Measurements from ENCODE around the gene CD302.
"Not testable (repeated sequence)": the region's sequence is repeated elsewhere in the genome, so short reads cannot be mapped to it uniquely, and the experiment has no call there.

Gene CD302

DNA sequence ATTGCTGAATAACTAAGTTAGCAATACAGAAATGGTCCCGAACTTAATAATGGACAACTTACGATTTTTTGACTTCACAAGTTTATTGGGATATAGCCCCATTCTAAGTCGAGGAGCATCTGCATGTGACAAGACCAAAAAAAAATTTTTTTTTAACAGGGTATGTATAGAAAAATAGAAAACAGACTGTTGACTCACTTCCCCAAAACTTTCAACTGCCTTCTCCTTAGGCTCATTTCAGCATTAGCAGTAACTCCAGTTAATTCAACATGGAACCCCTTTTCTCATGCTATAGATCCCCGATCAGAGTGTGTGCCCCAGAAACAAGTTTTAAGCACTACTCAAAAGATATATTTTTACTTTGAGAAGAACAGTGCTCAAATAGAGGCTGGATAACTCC, 5.4 kb downstream of the CD302 start:
- no peak for DNase-seq

DNA sequence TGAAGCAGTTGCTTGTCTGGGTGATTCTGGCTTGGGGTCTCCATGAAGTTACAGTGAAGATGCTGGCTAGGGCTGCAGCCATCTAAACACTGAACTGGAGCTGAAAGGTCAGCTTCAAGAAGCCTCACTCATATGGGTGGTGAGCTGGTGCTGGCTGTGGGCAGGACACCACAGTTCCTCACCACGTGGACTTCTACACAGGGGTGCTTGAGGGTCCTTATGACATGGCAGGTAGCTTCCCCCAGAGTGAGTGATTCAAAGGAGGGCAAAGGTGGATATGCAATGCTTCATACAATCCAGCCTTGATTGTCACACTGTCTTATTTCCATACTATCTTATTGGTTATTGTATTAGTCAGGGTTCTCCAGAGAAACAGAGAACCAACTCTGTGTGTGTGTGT, 6.0 kb downstream of the CD302 start:
- no peak for DNase-seq

DNA sequence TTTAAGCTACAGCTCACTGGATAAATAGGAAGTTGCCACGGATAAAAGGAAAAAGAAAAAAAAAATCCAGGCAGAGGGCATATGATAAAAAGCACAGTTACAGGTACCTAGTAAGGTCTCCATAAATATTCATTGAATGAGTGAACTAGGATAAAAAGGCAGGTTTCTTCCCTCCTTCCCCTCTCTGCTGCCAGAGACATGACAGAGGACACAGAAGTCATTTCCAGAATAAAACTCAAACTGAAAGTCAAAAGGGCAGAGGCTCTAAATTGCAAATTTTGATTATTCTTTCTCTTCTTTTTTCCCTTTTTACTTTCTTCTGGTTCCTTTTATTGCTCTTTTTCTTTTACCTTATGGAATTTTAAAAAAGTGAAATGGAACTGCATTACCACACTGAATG, 7.7 kb downstream of the CD302 start:
- DNase-seq: no peak

DNA sequence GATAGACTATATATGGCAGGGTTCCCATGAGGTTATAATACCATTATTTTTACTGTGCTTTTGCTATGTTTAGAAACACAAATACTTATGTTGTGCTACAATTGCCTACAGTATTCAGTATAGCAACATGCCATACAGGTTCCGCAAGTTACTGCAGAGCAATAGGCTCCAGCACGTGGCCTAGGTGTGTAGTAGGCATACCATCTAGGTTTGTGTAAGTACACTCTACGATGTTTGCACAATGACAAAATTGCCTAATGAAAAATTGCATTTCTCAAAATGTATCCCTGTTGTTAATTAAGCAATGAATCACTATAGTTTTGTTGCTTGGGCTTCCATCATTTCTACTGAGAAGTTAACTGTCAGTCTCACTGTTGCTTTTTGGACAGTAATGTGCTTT, 9.8 kb downstream of the CD302 start:
- no peak for DNase-seq

DNA sequence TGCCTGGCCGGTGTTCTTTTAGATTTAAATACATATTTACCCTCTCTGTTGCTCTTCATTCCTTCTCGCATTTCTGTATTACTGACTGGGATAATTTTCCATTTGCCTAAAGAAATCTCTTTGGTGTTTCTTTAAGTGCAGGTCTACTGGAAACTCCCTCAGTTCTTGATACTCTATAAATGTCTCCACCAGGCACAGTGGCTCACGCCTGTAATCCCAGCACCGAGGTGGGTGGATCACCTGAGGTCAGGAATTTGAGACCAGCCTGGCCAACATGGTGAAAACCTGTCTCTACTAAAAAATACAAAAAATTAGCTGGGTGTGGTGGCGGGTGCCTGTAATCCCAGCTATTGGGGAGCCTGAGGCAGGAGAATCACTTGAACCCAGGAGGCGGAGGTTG, 10.4 kb downstream of the CD302 start:
- DNase-seq: not testable (repeated sequence)

DNA sequence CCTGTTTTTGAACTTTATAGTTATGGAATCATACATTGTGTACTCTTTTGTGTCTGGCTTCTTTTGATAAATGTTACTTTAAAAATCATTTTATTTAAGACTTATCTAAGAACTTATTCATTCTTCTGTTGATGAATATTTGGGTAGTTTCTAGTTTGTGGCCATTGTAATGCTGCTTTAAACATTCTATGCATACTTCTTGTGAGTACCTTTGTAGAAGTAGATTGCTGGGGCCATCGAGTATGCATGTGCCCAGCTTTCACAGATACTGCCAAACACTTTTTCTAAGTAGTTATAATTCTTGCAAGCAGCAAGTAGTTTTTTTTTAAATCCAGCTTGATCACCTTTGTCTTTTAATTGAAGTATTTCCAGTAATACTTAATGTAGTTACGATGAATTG, 11.1 kb downstream of the CD302 start:
- DNase-seq: no peak

DNA sequence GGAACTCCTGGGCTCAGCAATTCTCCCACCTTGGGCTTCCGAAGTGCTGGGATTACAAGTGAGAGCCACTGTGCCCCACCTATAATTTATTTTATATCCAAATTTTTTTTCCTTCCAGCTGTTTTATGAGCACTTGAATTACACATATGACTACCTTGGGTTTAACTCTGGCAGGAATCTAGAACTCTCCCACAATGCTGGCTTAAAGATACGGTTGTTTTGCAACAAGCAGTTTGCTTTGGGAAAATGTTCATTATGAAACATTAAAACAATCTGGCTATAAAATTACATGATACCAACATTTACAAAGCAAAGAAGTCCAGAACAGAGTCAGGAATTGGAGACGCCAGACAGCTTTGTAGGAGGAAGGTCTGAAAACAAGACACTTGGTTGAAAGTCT, 12.8 kb downstream of the CD302 start:
- no peak for DNase-seq

DNA sequence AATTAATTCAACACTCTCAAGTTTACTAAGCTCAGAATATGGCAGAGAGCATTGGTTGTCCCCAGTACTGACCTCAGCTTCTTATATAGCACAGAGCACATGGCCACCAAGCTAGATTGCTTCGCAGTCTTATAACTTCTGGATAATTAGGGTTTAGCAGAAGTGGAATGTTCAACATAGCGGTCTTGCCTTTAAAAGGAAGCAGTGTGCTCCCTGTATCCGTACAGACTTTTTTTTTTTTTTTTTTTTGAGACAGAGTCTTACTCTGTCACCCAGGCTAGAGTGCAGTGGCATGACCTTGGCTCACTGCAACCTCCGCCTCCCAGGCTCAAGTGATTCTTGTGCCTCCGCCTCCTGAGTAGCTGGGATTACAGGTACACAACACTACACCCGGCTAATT, 13.3 kb downstream of the CD302 start:
- not testable (repeated sequence) for DNase-seq

DNA sequence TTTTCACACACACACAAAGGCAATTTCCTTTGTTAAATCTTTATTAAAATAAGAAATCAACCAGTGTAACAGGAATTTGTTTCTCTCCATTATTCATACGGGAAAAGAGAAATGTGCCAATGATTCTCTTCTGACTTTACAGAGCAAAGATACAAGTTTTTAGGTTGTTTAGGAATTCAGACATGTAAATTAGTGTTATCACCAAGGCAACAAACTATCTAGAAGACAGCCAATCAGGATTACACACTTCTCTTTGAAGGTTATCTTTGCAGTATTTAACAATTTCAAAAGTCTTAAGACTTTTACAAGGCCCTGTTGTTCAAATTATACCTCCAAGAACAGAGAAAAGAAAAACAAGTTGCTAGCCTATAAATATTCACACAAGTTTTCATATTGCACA, 14.5 kb downstream of the CD302 start:
- no peak for DNase-seq

DNA sequence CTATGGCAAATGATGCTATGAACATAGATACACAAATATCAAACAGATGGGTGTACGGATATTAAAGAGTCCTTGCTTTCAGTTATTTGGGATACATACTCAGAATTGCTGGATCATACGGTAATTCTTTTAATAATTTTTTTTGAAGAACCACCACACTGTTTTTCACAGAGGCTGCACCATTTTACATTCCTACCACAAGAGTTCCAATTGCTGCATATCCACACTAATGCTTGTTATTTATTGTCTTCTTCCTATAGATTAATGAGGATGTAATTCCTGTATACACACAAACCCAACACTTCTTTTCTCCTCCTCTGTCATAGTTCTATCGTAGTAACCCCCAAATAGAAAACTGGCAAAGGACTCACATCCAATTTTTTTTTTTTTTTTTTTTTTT, 21.7 kb downstream of the CD302 start:
- DNase-seq: no peak

DNA sequence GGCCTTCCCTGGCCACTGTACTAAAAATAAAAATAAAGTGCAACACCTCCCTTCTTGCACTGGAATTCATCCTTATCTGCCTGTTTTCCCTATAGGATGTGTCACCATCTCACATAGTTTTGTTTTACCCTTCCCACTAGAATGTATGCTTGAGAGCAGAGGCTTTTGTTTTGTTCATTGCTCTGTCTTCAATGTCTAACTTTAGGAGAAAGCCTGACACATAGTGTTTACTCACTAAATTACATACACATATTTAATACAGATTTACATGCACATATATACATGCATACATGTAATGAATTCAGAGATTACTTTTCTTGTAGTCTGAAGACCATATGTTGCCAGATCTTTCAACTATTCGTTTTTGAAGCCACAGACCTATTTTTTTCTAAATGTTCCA, 23.0 kb downstream of the CD302 start:
- DNase-seq: no peak

DNA sequence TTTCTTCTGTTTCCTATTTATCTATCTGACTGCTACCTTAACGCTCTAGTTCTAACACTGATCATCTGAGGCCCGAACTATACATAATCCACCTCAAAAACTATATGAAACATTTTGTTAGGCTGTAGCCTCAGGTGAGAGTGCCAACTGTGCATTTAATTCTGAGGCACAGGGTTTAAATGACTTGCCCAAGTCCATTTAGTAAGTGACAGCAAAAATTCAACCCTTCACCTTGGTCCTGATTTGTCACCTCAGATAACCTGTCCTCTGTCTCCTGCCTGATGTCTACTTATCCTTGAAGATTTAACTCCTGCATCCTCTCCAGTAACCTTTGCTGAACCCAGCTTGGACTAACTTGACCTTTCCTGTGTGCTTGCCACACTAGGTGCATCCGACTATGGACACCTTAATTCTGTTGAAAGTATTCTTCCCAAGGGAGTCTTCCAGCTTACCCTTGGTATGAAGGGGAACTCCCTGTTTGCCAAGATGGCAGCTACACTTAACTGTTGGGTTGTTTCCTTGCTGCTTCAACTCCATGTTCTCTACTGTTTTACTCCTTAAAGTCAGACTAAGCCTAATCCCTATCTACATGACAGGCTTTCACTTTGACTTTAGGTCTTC, 23.5 kb downstream of the CD302 start:
- no peak for DNase-seq

DNA sequence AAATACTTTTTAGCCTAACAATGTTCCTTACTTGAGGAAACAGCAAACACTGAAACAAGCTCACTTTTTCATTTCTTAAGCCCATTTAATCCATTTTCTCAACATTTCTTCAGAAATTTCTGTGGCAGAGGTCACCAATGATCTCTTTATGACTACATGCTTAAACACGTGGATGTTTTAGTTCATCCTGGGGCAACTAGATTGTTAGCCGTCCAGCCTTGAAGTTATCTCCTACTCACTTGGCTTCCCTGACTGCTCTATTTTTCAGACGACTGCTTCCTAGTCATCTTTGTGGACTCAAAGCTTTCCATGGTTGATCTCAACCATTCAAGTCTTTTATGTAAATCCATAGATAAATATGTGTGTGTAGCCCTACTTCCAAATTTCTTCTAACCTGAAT, 24.1 kb downstream of the CD302 start:
- no peak for DNase-seq

DNA sequence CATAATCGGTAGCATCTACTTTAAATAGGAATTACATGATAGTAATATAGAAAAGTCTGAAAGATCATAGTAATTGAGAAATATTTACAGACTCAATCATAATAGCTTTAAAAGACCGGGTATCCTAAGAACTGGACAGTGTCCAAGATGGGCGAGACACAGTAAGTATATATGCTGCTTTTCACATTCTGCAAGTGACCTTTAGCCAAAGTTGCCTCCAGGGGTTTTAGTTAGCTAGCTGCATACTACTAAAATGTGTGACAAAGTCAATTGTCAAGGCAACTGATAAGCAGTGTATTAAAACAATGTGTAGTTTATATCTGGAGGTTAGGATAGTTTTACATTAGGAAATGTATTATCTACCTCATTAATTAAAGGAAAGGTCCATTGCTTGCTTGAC, 24.6 kb downstream of the CD302 start:
- DNase-seq: no peak

DNA sequence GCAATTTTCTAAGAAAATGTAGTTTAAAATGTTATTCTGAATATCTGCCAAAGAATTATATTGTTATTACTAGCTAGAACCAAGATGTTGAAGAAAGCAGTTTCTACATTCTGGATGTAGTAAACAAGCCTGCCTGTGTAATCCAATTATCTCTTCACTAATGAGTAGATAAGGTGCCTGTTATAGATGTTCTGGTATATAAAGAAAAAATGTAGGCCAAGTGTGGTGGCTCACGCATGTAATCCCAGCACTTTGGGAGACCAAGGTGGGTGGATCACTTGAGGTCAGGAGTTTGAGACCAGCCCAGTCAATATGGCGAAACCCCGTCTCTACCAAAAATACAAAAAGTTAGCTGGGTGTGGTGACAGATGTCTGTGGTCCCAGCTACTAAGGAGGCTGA, 28.9 kb downstream of the CD302 start:
- no peak for DNase-seq

DNA sequence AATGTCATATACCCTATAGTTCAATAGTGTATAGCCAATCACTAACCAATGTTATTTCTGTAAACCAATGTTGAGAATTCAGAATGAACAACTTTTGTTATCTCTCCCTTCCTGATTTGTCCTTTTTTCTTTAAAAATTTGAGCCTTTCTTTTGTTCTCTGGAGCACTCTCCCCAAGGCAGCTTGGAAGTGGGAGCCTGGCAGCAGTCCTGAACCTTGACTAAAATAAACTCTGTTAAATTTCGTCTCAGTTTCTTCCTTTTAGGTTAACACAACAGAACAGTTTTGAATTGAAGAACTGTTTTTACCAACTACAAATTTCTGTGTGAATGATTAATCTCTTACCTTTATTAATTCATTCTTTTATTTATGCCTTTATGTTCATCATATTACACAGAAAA, 35.9 kb downstream of the CD302 start:
- no peak for DNase-seq

DNA sequence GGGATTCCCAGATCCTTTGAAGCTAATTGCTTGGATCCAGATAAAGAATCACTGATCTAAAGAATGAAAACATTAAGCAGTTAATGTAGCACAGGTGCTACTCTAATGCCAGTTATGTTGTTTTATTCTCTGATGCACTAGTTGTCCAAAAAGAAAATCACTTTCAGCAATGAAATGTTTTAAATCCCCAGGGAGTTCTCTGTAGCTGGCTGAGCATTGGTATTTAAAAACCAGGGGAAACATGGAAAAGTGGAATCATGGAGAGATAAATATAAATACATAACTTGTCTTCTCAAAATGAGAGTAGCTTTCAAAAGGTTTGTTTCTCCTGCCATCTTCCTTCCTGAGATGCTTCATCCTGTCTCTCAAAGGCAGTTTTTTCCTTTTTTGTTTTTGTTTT, 37.7 kb downstream of the CD302 start:
- no peak for DNase-seq

DNA sequence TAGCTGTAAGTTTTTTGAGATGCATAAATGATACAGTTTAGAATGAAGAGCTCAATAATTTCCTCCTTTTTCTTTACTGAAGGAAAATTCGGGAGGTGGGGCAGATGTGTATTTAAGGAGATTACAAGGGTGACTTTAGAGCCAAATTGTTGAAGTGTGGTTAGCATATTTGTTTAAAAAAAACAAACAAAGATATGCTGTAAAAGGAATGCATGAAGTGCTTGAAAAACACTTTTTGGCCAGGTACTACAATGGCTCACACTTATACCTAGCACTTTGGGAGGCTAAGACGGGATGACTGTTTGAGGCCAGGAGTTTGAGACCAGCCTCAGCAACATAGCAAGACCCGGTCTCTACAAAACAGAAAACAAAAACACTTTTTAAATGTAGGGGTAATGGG, 38.4 kb downstream of the CD302 start:
- no peak for DNase-seq

DNA sequence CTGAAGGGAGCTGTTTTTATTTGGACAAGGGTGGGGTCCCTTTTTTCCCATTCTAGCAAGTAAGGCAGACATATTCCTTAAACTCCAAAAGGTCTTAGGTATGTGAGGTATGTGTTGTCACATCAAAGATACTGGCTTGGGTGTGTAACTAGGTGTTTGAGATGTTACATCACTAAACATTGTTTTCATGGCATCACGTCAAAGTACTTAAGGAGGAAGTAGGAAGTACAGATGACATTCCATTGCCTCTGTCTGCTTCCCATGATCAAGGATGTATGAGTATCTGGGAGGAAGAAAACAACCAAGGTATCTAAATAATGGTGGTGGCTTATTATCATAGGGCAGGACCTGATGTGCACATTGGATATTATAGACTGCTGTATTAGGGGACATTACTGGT, 39.3 kb downstream of the CD302 start:
- no peak for DNase-seq

DNA sequence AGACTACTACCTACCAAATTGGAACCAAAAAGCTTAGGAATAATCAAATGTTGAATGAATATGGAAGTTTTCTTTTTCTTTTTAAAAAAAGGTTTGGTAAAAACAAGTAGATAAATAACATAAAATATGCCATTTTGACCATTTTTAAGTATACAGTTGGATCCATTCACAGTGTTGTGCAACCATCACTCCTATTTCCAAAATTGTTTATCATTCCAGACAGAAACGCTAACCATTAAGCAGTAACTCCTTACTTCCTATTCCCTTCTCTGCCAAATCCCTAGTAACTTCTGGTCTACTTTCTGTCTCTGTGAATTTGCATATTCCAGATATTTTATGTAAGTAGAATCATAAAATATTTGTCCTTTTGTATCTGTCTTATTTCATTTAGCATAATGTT, 39.8 kb downstream of the CD302 start:
- no peak for DNase-seq

DNA sequence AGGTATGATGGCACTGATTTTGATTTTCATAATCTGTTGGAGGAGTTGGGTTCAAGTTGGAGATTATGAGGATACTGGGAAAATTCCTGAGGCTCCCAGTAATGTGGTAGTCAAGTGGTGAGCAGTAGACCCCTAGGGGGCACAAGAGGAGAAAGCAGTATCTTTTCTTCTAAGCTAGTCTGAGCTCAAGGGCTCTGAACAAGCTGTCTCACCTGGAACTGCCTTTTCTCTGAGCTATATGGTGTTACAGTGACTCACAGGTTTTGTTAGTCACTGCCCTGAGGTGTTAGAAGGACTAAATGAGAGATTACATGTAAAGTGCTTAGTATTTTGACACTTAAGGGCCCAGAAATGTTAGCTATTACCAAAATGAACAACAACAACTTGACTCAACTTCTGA, 42.2 kb downstream of the CD302 start:
- DNase-seq: no peak

DNA sequence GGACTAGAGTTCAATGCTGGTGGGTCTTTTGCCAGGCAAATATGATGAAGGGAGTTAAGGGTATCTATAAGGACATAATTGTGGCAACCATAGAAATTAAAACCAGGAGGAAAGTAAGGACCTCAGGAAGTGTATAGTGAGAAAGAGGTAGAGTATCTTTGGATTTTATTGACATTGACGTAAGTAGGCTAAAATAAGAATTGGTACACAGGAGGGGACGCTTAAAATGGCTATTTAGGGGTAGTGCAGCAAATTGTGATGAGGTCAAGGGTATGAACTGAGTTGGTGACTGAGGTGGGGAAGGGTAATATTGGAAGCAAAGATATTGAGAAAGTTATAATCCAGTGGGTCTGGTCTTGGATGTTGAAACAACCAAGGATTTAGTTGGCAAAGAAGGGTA, 43.0 kb downstream of the CD302 start:
- DNase-seq: no peak

DNA sequence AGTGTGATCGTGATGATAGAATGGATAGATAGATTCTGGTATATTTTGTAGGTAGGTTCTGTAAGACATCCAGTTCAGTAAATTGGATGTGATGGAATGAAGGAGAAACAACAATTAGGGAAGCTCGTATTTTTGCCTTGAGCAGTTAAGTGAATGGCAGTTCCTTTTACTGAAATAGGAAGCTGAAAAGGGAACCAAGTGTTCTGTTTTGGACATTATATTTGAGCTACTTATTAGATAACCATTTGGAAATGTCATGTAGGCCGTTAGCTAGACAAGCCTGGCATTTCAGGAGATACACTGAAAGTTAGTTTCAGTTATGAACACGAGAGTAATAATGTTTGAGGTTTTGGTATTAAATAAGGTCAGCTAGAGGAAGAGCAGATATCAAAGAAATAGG, 44.2 kb downstream of the CD302 start:
- DNase-seq: no peak

DNA sequence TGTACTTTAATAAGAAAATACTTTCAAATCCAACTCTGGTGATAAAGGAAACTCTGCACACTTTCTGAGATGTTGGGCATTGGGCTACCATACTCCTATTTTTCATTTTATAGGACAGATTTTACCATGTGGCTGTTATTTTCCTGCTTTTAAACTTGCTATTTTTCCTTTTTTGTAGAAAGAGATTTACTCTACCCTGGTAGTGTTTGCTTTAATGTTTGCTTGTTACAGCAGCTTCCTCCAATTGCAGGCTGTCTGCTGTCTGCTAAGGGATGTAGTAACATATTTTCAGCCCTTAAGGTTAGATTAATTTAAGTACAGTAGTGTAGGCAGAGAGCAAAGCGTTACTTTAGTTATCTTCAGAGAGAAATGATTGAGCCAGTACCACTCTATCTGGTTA, 47.1 kb downstream of the CD302 start:
- no peak for DNase-seq

DNA sequence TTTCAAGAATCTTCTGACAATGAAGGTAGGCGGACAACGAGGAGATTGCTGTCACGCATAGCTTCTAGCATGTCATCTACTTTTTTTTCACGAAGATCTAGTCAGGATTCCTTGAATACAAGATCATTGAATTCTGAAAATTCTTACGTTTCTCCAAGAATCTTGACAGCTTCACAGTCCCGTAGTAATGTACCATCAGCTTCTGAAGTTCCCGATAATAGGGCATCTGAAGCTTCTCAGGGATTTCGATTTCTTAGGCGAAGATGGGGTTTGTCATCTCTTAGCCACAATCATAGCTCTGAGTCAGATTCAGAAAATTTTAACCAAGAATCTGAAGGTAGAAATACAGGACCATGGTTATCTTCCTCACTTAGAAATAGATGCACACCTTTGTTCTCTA, 49.9 kb downstream of the CD302 start:
- no peak for DNase-seq

DNA sequence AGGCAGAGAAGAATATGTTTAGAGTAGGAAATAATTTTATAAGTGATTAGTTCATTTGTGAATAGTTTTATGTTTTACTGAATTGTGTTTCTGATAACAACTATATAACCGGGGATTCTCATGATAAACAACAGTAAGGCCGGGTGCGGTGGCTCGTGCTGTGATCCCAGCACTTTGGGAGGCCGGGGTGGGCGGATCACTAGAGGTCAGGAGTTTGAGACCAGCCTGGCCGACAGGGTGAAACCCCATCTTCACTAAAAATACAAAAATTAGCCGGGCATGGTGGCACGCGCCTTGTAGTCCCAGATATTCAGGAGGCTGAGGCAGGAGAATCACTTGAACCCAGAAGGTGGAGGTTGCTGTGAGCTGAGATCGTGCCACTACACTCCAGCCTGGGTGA, 52.8 kb downstream of the CD302 start:
- DNase-seq: not testable (repeated sequence)
